ENCODE data around the gene SOHLH2.

- no peak for TF ChIP-seq CTCF (IDR thresholded peaks at IDR 0.05; ENCODE audit: low read depth, low read length, missing input control)
- no peak for TF ChIP-seq YY1 (IDR thresholded peaks at IDR 0.05)
- TF ChIP-seq TAF1 (conservative IDR thresholded peaks at IDR 0.05), result no peak
- TF ChIP-seq REST (IDR thresholded peaks at IDR 0.05), result no peak
- TF ChIP-seq FOXA1 (IDR thresholded peaks at IDR 0.05), result no peak
These were observed 5.5 kb upstream of the SOHLH2 start for GRCh38 chr13:36219883-36220282.

Measured in liver (tissue), 3 donors.